K562 (cell line): ENCODE data around the gene MYO1E. TPM values are rescaled to one million over a fixed set of nuclear protein-coding genes. Genes with fewer than 3 reads are reported as not detected.

Source experiments
- BHLHE40 ChIP-seq: IDR thresholded peaks from 2 replicates; pipeline ENCODE4 v1.6.1; 2011; ENCODE audit warnings: low read length, improper control_type of control experiment
- ELK3 ChIP-seq: fragments of 450-650 bp; formaldehyde crosslinking; IDR thresholded peaks from 2 replicates; pipeline ENCODE4 v1.4.0; 2020; ENCODE audit warnings: mild to moderate bottlenecking
- HNRNPLL ChIP-seq: fragments of 200-400 bp; formaldehyde crosslinking; IDR thresholded peaks from 2 replicates; pipeline ENCODE4 v1.6.1; 2017; ENCODE audit warnings: low read length, low read depth, mild to moderate bottlenecking; ENCODE audit not compliant: poor library complexity, severe bottlenecking
- NCOA6 ChIP-seq: fragments of 450-650 bp; IDR thresholded peaks from 2 replicates; pipeline ENCODE4 v1.6.1; 2017; ENCODE audit warnings: mild to moderate bottlenecking
- NRF1 ChIP-seq, 2 experiments: fragments of 450-650 bp; IDR thresholded peaks in 1 of 2; conservative IDR thresholded peaks in 1 of 2; 2 replicates each; pipeline ENCODE4 v1.6.1; 2014; ENCODE audit warnings: mild to moderate bottlenecking in 2 of 2
- SIX5 ChIP-seq, 2 experiments: IDR thresholded peaks; 2 replicates each; pipeline ENCODE4 v1.6.1; 2011; ENCODE audit warnings: low read length in 2 of 2, borderline replicate concordance in 1 of 2, low read depth in 1 of 2, mild to moderate bottlenecking in 1 of 2, moderate library complexity in 1 of 2; ENCODE audit not compliant: insufficient read depth in 1 of 2
- SMARCA4 ChIP-seq: fragments of 450-650 bp; IDR thresholded peaks from 2 replicates; pipeline ENCODE4 v1.6.1; 2016
- SP2 ChIP-seq: IDR thresholded peaks from 2 replicates; pipeline ENCODE4 v1.6.1; 2011; ENCODE audit warnings: mild to moderate bottlenecking, low read depth, low read length, moderate library complexity; ENCODE audit not compliant: poor library complexity, severe bottlenecking; ENCODE audit errors: extremely low read depth
- ZBTB1 ChIP-seq: sonication (generic); formaldehyde crosslinking; IDR thresholded peaks from 2 replicates; pipeline ENCODE4 v1.8.1; 2023; ENCODE audit warnings: missing genetic modification reagents, low read depth, mild to moderate bottlenecking, borderline replicate concordance
- ZFX ChIP-seq: sonication (generic); formaldehyde crosslinking; IDR thresholded peaks from 2 replicates; pipeline ENCODE4 v1.8.0; 2022; ENCODE audit warnings: mild to moderate bottlenecking, missing genetic modification reagents, moderate library complexity
- polyA plus RNA-seq, 8 experiments: library from polyadenylated mRNA; depleted of rRNA in 4 of 8; stranded (reverse) in 5 of 8; unstranded in 3 of 8; fragments of >200 nt; fragmentation: Nextera tagmentation in 2 of 8; fragmentation: Illumina TruSeq in 1 of 8; extraction: Ambion mirVana in 2 of 8; extraction: Trizol in 1 of 8; gene quantifications; 2 replicates each; pipeline versions ENCODE4 v1.2.1 to v1.2.3, GENCODE V29; 2011 to 2014; ENCODE audit warnings: inconsistent platforms in 1 of 8, missing spikeins in 1 of 8
- total RNA-seq, 7 experiments: library from RNA; depleted of rRNA in 6 of 7; stranded (reverse); fragments of >200 nt in 6 of 7; fragmentation: Illumina TruSeq in 2 of 7; extraction: Trizol in 2 of 7; gene quantifications; 2 replicates each; pipeline versions ENCODE4 v1.2.1 to v1.2.3, GENCODE V29; 2011 to 2021; ENCODE audit warnings: low replicate concordance in 1 of 7
- TF ChIP-seq, protein P1 (sequence below): fragments of 250-450 bp; sonication (Bioruptor Pico); IDR thresholded peaks from 2 replicates; pipeline ENCODE4 v1.5.0; 2021
- TF ChIP-seq, protein P2 (sequence below), 2 experiments: IDR thresholded peaks; 2 replicates each; pipeline ENCODE4 v1.6.1; 2011; ENCODE audit warnings: borderline replicate concordance in 1 of 2, control low read depth in 1 of 2, low read depth in 1 of 2, low read length in 1 of 2, mild to moderate bottlenecking in 1 of 2, mixed read lengths in 1 of 2, moderate library complexity in 1 of 2; ENCODE audit not compliant: insufficient read depth in 1 of 2, insufficient read length in 1 of 2, poor library complexity in 1 of 2, severe bottlenecking in 1 of 2; ENCODE audit errors: extremely low read depth in 1 of 2
- TF ChIP-seq, protein P3 (sequence below): fragments of 450-650 bp; IDR thresholded peaks from 2 replicates; pipeline ENCODE4 v1.6.1; 2016; ENCODE audit warnings: mild to moderate bottlenecking, moderate library complexity

MYO1E gene
- total and polyA plus RNA-seq, 9 of the 15 experiments (the other 6 are each of a cell fraction or from before 2014, with no cell fraction given) = under 0.01 to 0.44 (median 0.01) TPM; not detected in 6

DNA sequence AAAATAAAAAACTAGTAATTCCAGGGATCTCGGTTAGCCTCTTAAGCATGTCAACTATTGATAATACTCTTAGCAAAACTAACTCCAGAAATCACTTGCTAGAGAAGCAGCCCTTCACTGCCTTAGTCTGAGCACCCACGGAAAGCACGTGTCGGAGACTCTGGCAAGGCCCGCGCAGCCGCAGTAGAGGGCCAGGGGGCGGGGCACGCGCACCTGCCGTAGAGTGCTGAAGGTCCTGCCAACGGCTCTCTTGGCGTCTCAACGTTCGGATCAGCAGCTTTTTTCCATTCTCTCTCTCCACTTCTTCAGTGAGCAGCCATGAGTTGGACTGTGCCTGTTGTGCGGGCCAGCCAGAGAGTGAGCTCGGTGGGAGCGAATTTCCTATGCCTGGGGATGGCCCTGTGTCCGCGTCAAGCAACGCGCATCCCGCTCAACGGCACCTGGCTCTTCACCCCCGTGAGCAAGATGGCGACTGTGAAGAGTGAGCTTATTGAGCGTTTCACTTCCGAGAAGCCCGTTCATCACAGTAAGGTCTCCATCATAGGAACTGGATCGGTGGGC, 166.0 kb downstream of the MYO1E start, which contains the start of gene LDHAL6B (continued):
- no peak for TF ChIP-seq ZBTB1 (CRISPR knock-in tag)
- no peak for TF ChIP-seq ELK3
- TF ChIP-seq ZFX = no peak
- TF ChIP-seq, protein P1, sequence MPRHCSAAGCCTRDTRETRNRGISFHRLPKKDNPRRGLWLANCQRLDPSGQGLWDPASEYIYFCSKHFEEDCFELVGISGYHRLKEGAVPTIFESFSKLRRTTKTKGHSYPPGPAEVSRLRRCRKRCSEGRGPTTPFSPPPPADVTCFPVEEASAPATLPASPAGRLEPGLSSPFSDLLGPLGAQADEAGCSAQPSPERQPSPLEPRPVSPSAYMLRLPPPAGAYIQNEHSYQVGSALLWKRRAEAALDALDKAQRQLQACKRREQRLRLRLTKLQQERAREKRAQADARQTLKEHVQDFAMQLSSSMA (CRISPR knock-in tag) = no peak
- TF ChIP-seq SMARCA4 = no peak
- TF ChIP-seq BHLHE40 = no peak
- TF ChIP-seq NRF1 (conservative IDR thresholded peaks at IDR 0.05 in 1 of 2, IDR thresholded peaks at IDR 0.05 in 1 of 2) = peak; percentile 83 to 86
- TF ChIP-seq SP2 = no peak
- TF ChIP-seq NCOA6 = no peak
- TF ChIP-seq HNRNPLL = no peak
- TF ChIP-seq SIX5 (IDR thresholded peaks at IDR 0.05; ENCODE audit: borderline replicate concordance in 1 of 2, insufficient read depth in 1 of 2, low read depth in 1 of 2, low read length in 2 of 2) = no peak
- TF ChIP-seq, protein P2, sequence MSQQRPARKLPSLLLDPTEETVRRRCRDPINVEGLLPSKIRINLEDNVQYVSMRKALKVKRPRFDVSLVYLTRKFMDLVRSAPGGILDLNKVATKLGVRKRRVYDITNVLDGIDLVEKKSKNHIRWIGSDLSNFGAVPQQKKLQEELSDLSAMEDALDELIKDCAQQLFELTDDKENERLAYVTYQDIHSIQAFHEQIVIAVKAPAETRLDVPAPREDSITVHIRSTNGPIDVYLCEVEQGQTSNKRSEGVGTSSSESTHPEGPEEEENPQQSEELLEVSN (IDR thresholded peaks at IDR 0.05; ENCODE audit: borderline replicate concordance in 1 of 2, extremely low read depth in 1 of 2, insufficient read depth in 1 of 2, insufficient read length in 1 of 2, low read depth in 1 of 2, low read length in 1 of 2, poor library complexity in 1 of 2, severe bottlenecking in 1 of 2) = peak in 1 of 2 experiments; percentile 45
- TF ChIP-seq, protein P3, sequence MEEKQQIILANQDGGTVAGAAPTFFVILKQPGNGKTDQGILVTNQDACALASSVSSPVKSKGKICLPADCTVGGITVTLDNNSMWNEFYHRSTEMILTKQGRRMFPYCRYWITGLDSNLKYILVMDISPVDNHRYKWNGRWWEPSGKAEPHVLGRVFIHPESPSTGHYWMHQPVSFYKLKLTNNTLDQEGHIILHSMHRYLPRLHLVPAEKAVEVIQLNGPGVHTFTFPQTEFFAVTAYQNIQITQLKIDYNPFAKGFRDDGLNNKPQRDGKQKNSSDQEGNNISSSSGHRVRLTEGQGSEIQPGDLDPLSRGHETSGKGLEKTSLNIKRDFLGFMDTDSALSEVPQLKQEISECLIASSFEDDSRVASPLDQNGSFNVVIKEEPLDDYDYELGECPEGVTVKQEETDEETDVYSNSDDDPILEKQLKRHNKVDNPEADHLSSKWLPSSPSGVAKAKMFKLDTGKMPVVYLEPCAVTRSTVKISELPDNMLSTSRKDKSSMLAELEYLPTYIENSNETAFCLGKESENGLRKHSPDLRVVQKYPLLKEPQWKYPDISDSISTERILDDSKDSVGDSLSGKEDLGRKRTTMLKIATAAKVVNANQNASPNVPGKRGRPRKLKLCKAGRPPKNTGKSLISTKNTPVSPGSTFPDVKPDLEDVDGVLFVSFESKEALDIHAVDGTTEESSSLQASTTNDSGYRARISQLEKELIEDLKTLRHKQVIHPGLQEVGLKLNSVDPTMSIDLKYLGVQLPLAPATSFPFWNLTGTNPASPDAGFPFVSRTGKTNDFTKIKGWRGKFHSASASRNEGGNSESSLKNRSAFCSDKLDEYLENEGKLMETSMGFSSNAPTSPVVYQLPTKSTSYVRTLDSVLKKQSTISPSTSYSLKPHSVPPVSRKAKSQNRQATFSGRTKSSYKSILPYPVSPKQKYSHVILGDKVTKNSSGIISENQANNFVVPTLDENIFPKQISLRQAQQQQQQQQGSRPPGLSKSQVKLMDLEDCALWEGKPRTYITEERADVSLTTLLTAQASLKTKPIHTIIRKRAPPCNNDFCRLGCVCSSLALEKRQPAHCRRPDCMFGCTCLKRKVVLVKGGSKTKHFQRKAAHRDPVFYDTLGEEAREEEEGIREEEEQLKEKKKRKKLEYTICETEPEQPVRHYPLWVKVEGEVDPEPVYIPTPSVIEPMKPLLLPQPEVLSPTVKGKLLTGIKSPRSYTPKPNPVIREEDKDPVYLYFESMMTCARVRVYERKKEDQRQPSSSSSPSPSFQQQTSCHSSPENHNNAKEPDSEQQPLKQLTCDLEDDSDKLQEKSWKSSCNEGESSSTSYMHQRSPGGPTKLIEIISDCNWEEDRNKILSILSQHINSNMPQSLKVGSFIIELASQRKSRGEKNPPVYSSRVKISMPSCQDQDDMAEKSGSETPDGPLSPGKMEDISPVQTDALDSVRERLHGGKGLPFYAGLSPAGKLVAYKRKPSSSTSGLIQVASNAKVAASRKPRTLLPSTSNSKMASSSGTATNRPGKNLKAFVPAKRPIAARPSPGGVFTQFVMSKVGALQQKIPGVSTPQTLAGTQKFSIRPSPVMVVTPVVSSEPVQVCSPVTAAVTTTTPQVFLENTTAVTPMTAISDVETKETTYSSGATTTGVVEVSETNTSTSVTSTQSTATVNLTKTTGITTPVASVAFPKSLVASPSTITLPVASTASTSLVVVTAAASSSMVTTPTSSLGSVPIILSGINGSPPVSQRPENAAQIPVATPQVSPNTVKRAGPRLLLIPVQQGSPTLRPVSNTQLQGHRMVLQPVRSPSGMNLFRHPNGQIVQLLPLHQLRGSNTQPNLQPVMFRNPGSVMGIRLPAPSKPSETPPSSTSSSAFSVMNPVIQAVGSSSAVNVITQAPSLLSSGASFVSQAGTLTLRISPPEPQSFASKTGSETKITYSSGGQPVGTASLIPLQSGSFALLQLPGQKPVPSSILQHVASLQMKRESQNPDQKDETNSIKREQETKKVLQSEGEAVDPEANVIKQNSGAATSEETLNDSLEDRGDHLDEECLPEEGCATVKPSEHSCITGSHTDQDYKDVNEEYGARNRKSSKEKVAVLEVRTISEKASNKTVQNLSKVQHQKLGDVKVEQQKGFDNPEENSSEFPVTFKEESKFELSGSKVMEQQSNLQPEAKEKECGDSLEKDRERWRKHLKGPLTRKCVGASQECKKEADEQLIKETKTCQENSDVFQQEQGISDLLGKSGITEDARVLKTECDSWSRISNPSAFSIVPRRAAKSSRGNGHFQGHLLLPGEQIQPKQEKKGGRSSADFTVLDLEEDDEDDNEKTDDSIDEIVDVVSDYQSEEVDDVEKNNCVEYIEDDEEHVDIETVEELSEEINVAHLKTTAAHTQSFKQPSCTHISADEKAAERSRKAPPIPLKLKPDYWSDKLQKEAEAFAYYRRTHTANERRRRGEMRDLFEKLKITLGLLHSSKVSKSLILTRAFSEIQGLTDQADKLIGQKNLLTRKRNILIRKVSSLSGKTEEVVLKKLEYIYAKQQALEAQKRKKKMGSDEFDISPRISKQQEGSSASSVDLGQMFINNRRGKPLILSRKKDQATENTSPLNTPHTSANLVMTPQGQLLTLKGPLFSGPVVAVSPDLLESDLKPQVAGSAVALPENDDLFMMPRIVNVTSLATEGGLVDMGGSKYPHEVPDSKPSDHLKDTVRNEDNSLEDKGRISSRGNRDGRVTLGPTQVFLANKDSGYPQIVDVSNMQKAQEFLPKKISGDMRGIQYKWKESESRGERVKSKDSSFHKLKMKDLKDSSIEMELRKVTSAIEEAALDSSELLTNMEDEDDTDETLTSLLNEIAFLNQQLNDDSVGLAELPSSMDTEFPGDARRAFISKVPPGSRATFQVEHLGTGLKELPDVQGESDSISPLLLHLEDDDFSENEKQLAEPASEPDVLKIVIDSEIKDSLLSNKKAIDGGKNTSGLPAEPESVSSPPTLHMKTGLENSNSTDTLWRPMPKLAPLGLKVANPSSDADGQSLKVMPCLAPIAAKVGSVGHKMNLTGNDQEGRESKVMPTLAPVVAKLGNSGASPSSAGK = peak; percentile 28; the same call in 1 of the 2 replicates
